Hippocampal formation (tissue), 2 donors: ENCODE measurements around the gene GLIS2.
A peak's percentile ranks its signal among the peaks of the same experiment; 100 is the strongest.

ENCODE experiments used
- DNase-seq, 2 donors: peaks; one replicate each; lab custom pipeline; 2025; lab: John Stamatoyannopoulos, UW

The GLIS2 gene

DNA sequence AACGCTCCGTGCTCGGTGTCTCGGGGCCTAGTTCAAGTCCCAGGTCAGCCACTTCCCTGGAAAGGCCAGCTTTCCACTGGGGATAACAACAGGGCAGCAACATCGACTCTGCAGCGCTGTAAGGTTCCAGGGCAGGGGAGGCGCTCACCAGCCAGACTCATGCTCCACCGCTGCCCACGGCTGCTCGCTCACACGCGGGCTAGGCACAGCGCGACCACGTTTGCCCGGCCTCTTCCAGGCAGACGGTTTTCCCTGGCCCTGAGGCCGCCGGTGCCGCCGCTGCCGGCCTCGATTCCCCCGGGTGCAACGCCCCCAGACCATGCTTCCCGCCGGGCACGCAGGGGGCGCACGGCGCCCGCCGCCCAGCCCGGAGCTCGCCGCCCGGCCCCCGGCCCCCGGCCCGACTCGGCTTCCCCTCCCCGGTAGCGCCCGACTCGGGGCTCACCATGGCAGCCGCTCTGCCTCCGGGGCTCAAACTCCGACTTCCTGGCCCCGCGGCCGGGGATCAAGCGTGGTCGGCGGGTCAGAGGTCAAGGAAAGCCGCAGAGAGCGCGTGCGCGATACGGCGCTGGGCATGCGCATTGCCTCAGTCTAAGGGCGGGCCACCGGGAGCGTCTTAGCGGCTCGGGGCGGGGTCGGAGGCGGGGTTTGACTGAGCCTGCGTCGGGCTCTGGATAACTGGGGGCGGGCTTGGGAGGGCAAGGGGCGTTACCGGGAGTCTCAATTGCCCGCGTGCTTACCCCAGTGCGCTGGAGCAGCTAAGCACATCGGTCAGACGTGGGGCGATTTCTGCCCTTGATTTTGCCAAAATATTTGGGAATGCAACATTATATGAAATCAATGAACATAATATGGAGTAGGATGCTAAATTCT is 35.2 kb downstream of the GLIS2 start, which contains the start of gene PAM16:
PAM16 (minus strand) TSS at position 535 of the 873 bp plus-strand sequence; CDS start at position 448, 87 bp downstream.
- peak; percentile 77 to 93 for DNase-seq

DNA sequence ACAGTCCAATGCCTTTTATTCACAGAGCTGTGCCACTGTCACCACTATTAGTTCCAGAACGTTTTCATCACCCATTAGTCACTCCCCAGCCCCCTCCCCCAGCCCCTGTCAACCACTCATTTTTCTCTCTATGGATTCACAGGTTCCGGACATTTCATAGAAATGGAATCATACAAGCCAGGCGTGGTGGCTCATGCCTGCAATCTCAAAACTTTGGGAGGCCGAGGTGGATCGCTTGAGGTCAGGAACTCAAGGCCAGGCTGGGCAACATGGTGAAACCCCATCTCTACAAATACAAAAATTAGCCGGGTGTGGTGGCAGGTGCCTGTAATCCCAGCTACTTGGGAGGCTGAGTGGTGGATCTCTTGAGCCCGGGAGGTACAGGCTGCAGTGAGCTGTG is 36.0 kb downstream of the GLIS2 start:
- DNase-seq, result no peak

DNA sequence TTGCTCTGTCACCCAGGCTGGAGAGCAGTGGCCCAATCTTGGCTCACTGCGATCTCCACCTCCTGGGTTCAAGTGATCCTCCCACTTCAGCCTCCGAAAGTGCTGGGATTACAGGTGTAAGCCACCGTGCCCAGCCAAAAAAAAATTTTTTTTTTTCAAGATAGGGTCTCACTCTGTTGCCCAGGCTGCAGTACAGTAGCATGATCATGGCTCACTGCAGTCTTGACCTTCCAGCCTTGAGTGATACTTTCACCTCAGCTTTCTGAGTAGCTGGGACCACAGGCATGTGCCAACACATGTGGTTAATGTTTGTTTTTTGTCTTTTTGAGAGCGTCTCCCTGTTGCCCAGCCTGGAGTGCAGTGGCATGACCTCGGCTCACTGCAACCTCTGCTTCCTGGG is 37.0 kb downstream of the GLIS2 start:
- no peak for DNase-seq

- DNase-seq, result no peak
These were observed 37.8 kb downstream of the GLIS2 start for GRCh38 chr16:4353675-4354074.

GRCh38 chr16:4354512-4355409 is 38.9 kb downstream of the GLIS2 start:
- DNase-seq, result no peak

DNA sequence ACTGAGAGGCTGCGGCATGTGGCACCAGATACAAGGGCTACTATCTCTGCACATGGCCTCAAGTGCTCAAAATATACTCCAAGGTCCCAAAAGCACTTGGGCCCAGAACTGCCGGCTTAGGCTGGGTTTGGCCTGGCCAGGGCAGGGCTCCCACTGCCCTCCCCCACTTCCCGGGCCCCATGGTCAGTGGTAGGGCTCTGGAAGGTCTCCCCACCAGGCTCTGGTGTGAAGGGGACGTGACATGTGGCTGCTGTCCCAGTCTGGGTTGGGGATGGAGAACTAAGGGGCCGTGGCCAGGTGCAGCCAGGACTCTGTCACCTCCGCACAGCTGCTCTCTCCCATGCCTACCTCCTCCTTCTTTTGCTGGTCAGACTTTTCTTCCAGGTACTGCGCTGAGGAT is 41.0 kb downstream of the GLIS2 start:
- no peak for DNase-seq

GRCh38 chr16:4358236-4358635 is 42.4 kb downstream of the GLIS2 start:
- no peak for DNase-seq

GRCh38 chr16:4358831-4359561 is 43.1 kb downstream of the GLIS2 start:
- DNase-seq, result peak in 1 of 2 donors; percentile 24

DNA sequence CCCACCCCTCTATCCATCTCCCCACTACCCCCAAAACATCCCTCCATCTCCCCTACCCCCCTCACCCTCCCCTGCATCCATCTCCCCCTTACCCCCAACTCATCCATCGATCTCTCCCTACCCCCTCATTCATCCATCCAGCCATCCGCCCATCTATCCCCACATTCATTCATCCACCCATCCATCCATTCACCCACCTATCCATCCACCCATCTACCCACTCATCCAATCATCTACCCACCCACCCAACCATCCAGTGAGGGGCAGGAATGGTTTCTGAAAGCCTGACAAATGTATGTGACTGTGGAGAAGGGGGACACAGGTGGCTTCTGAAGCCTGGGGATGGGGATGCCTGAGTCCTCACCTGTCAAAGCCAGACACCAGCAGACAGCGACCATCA is 44.0 kb downstream of the GLIS2 start:
- no peak for DNase-seq

- no peak for DNase-seq
These were observed 44.7 kb downstream of the GLIS2 start for GRCh38 chr16:4360538-4361021.

- no peak for DNase-seq
These were observed 45.4 kb downstream of the GLIS2 start for GRCh38 chr16:4361033-4361943.

DNA sequence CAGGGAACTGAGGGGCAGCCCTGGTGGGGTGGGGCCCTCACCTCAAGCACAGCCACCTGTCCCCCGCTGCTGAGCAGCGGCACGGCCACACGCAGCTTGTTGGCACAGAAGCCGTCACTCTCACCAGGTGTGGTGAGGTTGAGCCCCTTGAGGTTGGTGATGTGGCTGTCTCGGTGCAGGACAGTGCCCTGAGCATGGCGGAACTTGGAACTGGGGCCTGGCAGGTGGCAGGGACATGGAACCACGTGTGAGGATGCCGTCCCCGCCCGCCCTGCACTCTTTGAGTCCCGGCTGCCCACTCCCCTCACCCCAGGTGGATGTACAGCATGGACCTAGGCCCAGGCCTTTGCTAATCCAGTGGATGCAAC is 46.1 kb downstream of the GLIS2 start:
- DNase-seq, result no peak

GRCh38 chr16:4362476-4363135 is 46.7 kb downstream of the GLIS2 start:
- peak in 1 of 2 donors; percentile 23 for DNase-seq

DNA sequence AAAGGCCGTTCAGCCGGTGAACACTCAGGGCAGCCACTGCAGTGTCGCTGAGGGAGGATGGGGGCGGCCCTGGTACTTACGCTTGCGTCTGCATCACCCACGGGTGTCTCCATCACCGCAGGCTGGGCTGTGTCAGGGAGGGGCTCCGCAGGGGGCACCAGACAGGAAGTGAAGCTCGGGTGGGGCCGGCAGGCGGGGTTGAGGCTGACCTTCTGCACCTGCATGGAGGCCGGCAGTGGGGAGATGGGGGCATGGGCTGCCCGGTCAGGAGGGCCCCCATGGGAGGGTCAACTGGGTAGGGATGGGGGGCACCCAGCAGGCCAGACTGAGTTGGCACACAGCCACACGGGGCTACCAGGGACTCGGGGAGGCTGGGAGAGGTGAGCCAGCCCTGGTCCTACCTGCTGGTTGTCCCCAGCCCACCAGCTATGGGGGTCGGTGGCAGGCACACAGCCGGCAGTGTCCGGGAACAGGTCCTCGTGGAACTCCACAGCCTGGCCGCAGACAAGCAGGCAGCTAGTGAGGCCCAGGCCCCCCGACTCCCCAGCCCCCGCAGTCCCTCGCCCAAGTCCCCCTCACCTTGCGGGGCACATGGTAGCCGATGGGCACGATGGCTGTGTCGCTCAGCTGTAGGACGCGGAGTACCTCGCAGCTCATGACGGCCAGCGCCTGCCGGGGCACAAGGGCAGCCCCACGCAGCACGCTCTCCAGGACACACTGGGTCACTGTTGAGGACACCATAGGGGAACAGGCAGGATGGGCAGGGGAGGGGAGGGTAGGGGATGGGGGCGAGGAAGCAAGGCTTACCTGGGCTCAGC is 48.5 kb downstream of the GLIS2 start:
- DNase-seq, result no peak

DNA sequence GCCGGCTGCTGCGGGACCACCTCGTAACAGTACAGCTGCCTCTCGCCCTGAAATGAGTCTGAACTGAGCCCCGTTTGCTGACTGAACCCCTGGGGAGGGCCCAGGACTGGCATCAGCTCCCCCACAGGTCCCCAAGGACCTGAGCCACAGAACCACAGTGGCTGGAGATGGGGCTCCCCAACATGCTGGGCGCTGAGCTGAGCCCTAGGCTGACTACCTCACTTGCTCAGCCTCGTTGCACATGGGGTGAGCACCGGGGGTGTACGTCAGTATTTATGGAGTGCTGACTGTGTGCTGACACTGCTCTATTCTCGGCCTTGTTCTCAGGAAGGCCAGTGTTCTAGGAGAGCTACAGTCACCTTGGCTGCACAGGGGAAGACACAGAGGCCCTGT is 49.1 kb downstream of the GLIS2 start:
- no peak for DNase-seq

DNA sequence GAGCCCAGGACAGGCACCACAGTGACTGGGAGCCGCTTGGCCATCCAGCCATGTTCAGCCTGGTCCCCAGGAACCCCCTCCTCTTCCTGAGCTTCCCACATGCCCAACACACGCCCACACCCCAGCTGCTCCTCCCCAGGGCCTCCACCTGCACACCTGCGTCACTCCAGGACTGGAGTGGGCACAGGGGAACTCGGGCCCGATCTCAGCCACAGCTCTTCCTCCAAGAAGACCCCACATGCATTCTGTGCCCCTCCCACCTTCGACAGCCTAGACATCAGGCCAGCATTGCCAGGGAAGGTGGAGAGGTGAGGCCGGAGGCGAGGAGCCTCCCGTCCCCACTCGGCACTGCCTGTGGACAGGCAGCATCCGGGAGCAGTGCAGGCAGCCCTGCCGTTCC is 49.7 kb downstream of the GLIS2 start:
- DNase-seq, result no peak

DNA sequence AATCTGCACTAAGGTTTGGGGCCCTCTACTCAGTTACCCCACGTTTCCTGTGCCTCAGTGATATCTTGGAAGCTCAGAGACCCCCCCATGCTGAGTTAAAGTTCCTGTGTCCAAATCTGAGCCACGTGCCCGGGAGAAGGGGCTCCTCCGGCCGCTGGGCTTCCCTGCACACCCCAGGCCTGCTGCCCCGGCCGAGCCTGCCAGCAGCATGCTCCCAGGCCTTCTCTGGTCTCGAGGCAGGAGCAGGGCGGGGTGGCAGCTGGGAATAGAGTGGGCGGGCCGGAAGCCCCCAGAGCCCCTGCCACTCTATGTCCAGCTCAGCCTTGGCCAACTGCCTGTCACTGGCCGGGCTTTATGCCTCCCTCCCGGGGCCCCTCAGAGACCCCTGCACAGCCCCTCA is 50.1 kb downstream of the GLIS2 start:
- DNase-seq, result no peak

DNA sequence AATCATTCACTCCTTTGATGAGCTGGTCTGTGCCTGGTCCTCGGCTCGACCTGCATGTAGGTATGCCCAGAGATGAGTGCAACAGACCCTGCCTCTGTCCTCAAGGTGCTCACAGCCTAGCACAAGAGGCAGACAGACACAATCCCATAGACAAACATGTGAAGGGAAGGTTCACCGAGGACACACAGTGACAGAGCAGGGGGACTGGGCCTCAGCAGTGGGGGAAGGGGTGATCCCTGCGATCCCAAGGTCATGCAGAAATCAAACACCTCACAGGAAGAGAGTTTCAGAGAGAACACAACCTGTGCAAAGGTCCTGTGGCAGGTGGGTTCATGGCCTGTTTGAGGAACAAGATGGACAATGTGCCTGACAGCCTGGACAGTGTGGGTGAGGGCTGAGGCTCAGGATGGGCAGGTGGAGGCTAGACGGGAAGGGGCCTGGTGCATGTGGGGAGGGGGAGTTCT is 51.6 kb downstream of the GLIS2 start:
- DNase-seq, result no peak

DNA sequence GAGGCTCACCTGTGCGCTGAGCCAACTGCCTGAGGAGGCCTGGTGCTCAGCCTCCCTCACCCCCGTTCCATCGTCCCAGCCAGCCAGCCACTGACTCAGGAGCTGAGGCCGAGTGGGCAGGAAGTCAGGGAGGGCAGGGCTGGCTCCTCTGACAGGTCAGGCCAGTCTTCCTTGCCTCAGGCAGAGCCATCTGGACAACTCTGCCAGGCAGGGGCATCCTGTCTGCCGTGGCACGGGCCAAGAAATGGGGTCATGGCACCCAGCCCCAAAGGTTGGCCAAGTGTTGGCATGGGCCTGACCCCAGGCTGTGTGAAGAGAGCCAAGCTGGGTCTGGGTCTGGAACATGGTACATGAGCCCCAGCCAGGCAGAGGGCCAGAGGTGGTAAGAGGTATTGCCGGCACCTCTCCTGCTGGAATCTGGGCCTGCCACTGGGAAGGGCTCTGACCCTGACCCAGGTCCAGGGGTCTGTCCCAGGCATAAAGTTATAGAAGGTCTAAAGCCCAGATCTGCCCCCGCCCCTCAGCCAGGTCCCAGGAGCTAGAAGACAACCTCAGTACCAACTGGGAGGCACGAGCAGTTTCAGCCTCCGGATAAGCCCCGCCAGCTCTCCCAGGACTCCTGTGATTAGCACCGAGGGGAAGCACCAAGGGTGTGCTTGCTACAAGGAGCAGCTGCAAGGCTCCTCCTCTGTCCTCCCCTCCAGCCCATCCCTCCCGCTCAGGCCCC is 53.3 kb downstream of the GLIS2 start:
- DNase-seq, result no peak
